Mucosa of stomach (tissue), 1 donor: Measurements from ENCODE around the gene CMIP.
"Not testable (repeated sequence)": the region's sequence is repeated elsewhere in the genome, so short reads cannot be mapped to it uniquely, and the experiment has no call there.

Source experiments
- H3K27me3 ChIP-seq: one replicate; pipeline ENCODE4 v1.7.0; 2013; ENCODE audit warnings: mild to moderate bottlenecking, low read length; ENCODE audit not compliant: control insufficient read depth, insufficient read depth
- H3K36me3 ChIP-seq: one replicate; pipeline ENCODE4 v1.7.0; 2013; ENCODE audit warnings: low read length; ENCODE audit not compliant: control insufficient read depth, insufficient read depth
- H3K4me1 ChIP-seq: one replicate; pipeline ENCODE4 v1.7.0; 2013; ENCODE audit warnings: mild to moderate bottlenecking, low read length; ENCODE audit not compliant: control insufficient read depth, insufficient read depth
- H3K4me3 ChIP-seq: one replicate; pipeline ENCODE4 v1.7.0; 2013; ENCODE audit warnings: low read length
- H3K9ac ChIP-seq: one replicate; pipeline ENCODE4 v1.7.0; 2013; ENCODE audit warnings: mild to moderate bottlenecking, low read length, moderate library complexity
- H3K9me3 ChIP-seq: one replicate; pipeline ENCODE4 v1.7.0; 2013; ENCODE audit warnings: mild to moderate bottlenecking, low read length, moderate library complexity; ENCODE audit not compliant: control insufficient read depth
- donor health status: Pancreatic carcinoma.

CMIP gene

GRCh38 chr16:81515721-81516120 is 71.1 kb downstream of the CMIP start:
- Histone ChIP-seq H3K4me3 (no peak overlapping the region), H3K9me3 (no peaks in the 10 kb centered on the region), H3K9ac (no peak overlapping the region), H3K27me3 (no peaks in the 10 kb centered on the region), H3K4me1 (peaks cover 29% of the 10 kb centered on the region), H3K36me3 (no peaks in the 10 kb centered on the region)

GRCh38 chr16:81516478-81517149 is 72.0 kb downstream of the CMIP start:
- Histone ChIP-seq H3K4me1 (peaks cover 32% of the 10 kb centered on the region), H3K9me3 (no peaks in the 10 kb centered on the region), H3K27me3 (no peaks in the 10 kb centered on the region), H3K4me3 (no peak overlapping the region), H3K9ac (no peak overlapping the region), H3K36me3 (no peaks in the 10 kb centered on the region)

GRCh38 chr16:81517150-81517499 is 72.5 kb downstream of the CMIP start:
- Histone ChIP-seq H3K4me3 (no peak overlapping the region), H3K27me3 (no peaks in the 10 kb centered on the region), H3K36me3 (no peaks in the 10 kb centered on the region), H3K9ac (no peak overlapping the region), H3K4me1 (peaks cover 37% of the 10 kb centered on the region), H3K9me3 (no peaks in the 10 kb centered on the region)

GRCh38 chr16:81517629-81518438 is 73.2 kb downstream of the CMIP start:
- Histone ChIP-seq H3K4me1 (peaks cover 38% of the 10 kb centered on the region), H3K9ac (no peak overlapping the region), H3K4me3 (no peak overlapping the region)

GRCh38 chr16:81518439-81518757 is 73.8 kb downstream of the CMIP start:
- no peaks in the 10 kb centered on the region for H3K36me3 ChIP-seq
- no peaks in the 10 kb centered on the region for H3K27me3 ChIP-seq
- H3K4me1 ChIP-seq = peaks cover 35% of the 10 kb centered on the region
- no peak overlapping the region for H3K9ac ChIP-seq
- H3K9me3 ChIP-seq = no peaks in the 10 kb centered on the region
- no peak overlapping the region for H3K4me3 ChIP-seq

More at GRCh38 chr16:81517629-81518438, 73.2 kb downstream of the CMIP start:
- H3K27me3 ChIP-seq = no peaks in the 10 kb centered on the region
- no peaks in the 10 kb centered on the region for H3K9me3 ChIP-seq
- H3K36me3 ChIP-seq = no peaks in the 10 kb centered on the region

GRCh38 chr16:81519301-81520150 is 74.9 kb downstream of the CMIP start:
- H3K9ac ChIP-seq = no peak overlapping the region
- peaks cover 33% of the 10 kb centered on the region for H3K4me1 ChIP-seq
- H3K36me3 ChIP-seq = no peaks in the 10 kb centered on the region
- no peaks in the 10 kb centered on the region for H3K27me3 ChIP-seq
- H3K9me3 ChIP-seq = no peaks in the 10 kb centered on the region
- H3K4me3 ChIP-seq = no peak overlapping the region

- H3K4me1 ChIP-seq = peaks cover 33% of the 10 kb centered on the region
- no peaks in the 10 kb centered on the region for H3K36me3 ChIP-seq
- no peaks in the 10 kb centered on the region for H3K9me3 ChIP-seq
- no peak overlapping the region for H3K4me3 ChIP-seq
- no peak overlapping the region for H3K9ac ChIP-seq
- H3K27me3 ChIP-seq = no peaks in the 10 kb centered on the region
Measured at GRCh38 chr16:81520151-81520470, 75.5 kb downstream of the CMIP start.

- Histone ChIP-seq H3K27me3 (no peaks in the 10 kb centered on the region), H3K9ac (no peak overlapping the region), H3K4me3 (no peak overlapping the region), H3K9me3 (no peaks in the 10 kb centered on the region), H3K4me1 (peaks cover 33% of the 10 kb centered on the region), H3K36me3 (no peaks in the 10 kb centered on the region)
Measured at GRCh38 chr16:81520560-81521135, 76.0 kb downstream of the CMIP start.

GRCh38 chr16:81521141-81521626 is 76.6 kb downstream of the CMIP start:
- no peaks in the 10 kb centered on the region for H3K9me3 ChIP-seq
- H3K36me3 ChIP-seq = no peaks in the 10 kb centered on the region
- peaks cover 33% of the 10 kb centered on the region for H3K4me1 ChIP-seq
- H3K9ac ChIP-seq = no peak overlapping the region
- no peak overlapping the region for H3K4me3 ChIP-seq
- H3K27me3 ChIP-seq = no peaks in the 10 kb centered on the region

GRCh38 chr16:81522108-81522701 is 77.6 kb downstream of the CMIP start:
- Histone ChIP-seq H3K9me3 (no peaks in the 10 kb centered on the region), H3K4me1 (peaks cover 41% of the 10 kb centered on the region), H3K9ac (no peak overlapping the region), H3K27me3 (no peaks in the 10 kb centered on the region), H3K36me3 (no peaks in the 10 kb centered on the region), H3K4me3 (no peak overlapping the region)

GRCh38 chr16:81522851-81523250 is 78.2 kb downstream of the CMIP start:
- H3K27me3 ChIP-seq, H3K9me3 ChIP-seq, H3K36me3 ChIP-seq, H3K9ac ChIP-seq, H3K4me3 ChIP-seq: not testable (repeated sequence)
- peaks cover 48% of the 10 kb centered on the region for H3K4me1 ChIP-seq
